GM23338 (cell line): ENCODE results near the gene ITIH6. TPM values are rescaled to one million over a fixed set of nuclear protein-coding genes. Genes with fewer than 3 reads are reported as not detected.

Experiments used
- ATAC-seq: fragments of 200-7000 bp; cut with Tn5 transposase; 3 replicates; pipeline ENCODE4 v1.9.1; 2020
- DNase-seq: peaks from one replicate; pipeline ENCODE4 v3.0.0-alpha.2; 2015; ENCODE audit warnings: low spot score
- H2AFZ ChIP-seq: fragments of 200-600 bp; sonication (generic); 2 replicates; pipeline ENCODE4 v1.8.0; 2016; ENCODE audit warnings: antibody characterized with exemption, mild to moderate bottlenecking, moderate library complexity
- H3F3A ChIP-seq: fragments of 200-600 bp; sonication (generic); replicated peaks from 2 replicates; pipeline ENCODE4 v1.8.0; 2017; ENCODE audit warnings: antibody characterized with exemption, mixed run types, low read depth
- H3K27ac ChIP-seq: fragments of 200-600 bp; sonication (generic); 2 replicates; pipeline ENCODE4 v1.6.1; 2016; ENCODE audit warnings: low read depth
- H3K27me3 ChIP-seq: fragments of 200-600 bp; sonication (generic); 2 replicates; pipeline ENCODE4 v1.8.0; 2016; ENCODE audit warnings: mild to moderate bottlenecking, mixed run types, moderate library complexity; ENCODE audit not compliant: insufficient read depth
- H3K36me3 ChIP-seq: fragments of 200-600 bp; sonication (generic); 2 replicates; pipeline ENCODE4 v1.8.0; 2016; ENCODE audit warnings: mild to moderate bottlenecking; ENCODE audit not compliant: insufficient read depth
- H3K4me1 ChIP-seq: fragments of 200-600 bp; sonication (generic); 2 replicates; pipeline ENCODE4 v1.8.0; 2016; ENCODE audit warnings: mild to moderate bottlenecking, moderate library complexity; ENCODE audit not compliant: insufficient read depth
- H3K4me2 ChIP-seq: fragments of 200-600 bp; sonication (generic); 2 replicates; pipeline ENCODE4 v1.7.1; 2017; ENCODE audit warnings: mixed run types
- H3K4me3 ChIP-seq: fragments of 200-600 bp; sonication (generic); 2 replicates; pipeline ENCODE4 v1.6.1; 2016; ENCODE audit warnings: mixed run types
- H3K79me2 ChIP-seq: fragments of 200-600 bp; sonication (generic); replicated peaks from 2 replicates; pipeline ENCODE4 v1.8.0; 2017; ENCODE audit warnings: mild to moderate bottlenecking; ENCODE audit not compliant: insufficient read depth
- H3K9me2 ChIP-seq: fragments of 200-600 bp; sonication (generic); 2 replicates; pipeline ENCODE4 v1.8.0; 2017; ENCODE audit not compliant: insufficient read depth
- H4K20me1 ChIP-seq: fragments of 200-600 bp; sonication (generic); replicated peaks from 2 replicates; pipeline ENCODE4 v1.8.0; 2017; ENCODE audit warnings: mild to moderate bottlenecking; ENCODE audit not compliant: insufficient read depth
- H3K27ac Mint-ChIP-seq: 2 replicates; pipeline ENCODE4 v1.8.0; 2020; ENCODE audit warnings: inconsistent platforms, mild to moderate bottlenecking, moderate library complexity, mixed read lengths
- H3K27me3 Mint-ChIP-seq: 3 replicates; pipeline ENCODE4 v1.8.0; 2022; ENCODE audit warnings: low read depth, mild to moderate bottlenecking, moderate library complexity, mixed read lengths, inconsistent platforms; ENCODE audit not compliant: insufficient read depth, poor library complexity
- H3K36me3 Mint-ChIP-seq: 3 replicates; pipeline ENCODE4 v1.8.0; 2021; ENCODE audit warnings: low read depth, mild to moderate bottlenecking, inconsistent platforms, moderate library complexity, mixed read lengths
- H3K4me1 Mint-ChIP-seq: 3 replicates; pipeline ENCODE4 v1.8.0; 2020; ENCODE audit warnings: mild to moderate bottlenecking, inconsistent platforms, mixed read lengths
- H3K4me3 Mint-ChIP-seq: 3 replicates; pipeline ENCODE4 v1.8.0; 2021; ENCODE audit warnings: moderate library complexity, mild to moderate bottlenecking, inconsistent platforms, mixed read lengths
- H3K9me3 Mint-ChIP-seq: 3 replicates; pipeline ENCODE4 v1.8.0; 2020; ENCODE audit warnings: moderate library complexity, mild to moderate bottlenecking, inconsistent platforms, mixed read lengths
- CREB1 ChIP-seq: fragments of 250-450 bp; sonication (Bioruptor Pico); IDR thresholded peaks from 2 replicates; pipeline ENCODE4 v1.5.0; 2020; ENCODE audit warnings: low read depth, mild to moderate bottlenecking, moderate library complexity
- EZH2 ChIP-seq: fragments of 200-600 bp; sonication (generic); IDR thresholded peaks from one replicate; pipeline ENCODE4 v1.8.0; 2017; ENCODE audit warnings: antibody characterized with exemption, mild to moderate bottlenecking, low read depth; ENCODE audit not compliant: unreplicated experiment
- EZH2phosphoT487 ChIP-seq: fragments of 200-600 bp; sonication (generic); IDR thresholded peaks from one replicate; pipeline ENCODE4 v1.8.1; 2018; ENCODE audit warnings: antibody characterized with exemption; ENCODE audit not compliant: unreplicated experiment
- JUNB ChIP-seq: IDR thresholded peaks from one replicate; pipeline ENCODE4 v1.6.1; 2016; ENCODE audit warnings: antibody characterized with exemption; ENCODE audit not compliant: unreplicated experiment
- NANOG ChIP-seq: IDR thresholded peaks from 2 replicates; pipeline ENCODE4 v1.6.1; 2016; ENCODE audit warnings: antibody characterized with exemption, borderline replicate concordance
- POLR2AphosphoS5 ChIP-seq: IDR thresholded peaks from 2 replicates; pipeline ENCODE4 v1.6.1; 2016; ENCODE audit warnings: antibody characterized with exemption, low read depth
- STAT1 ChIP-seq: IDR thresholded peaks from one replicate; pipeline ENCODE4 v1.6.1; 2016; ENCODE audit warnings: antibody characterized with exemption; ENCODE audit not compliant: unreplicated experiment
- ZNF114 ChIP-seq: fragments of 250-450 bp; sonication (Bioruptor Pico); IDR thresholded peaks from 2 replicates; pipeline ENCODE4 v1.5.0; 2020; ENCODE audit warnings: mild to moderate bottlenecking, moderate library complexity
- ZNF331 ChIP-seq: fragments of 250-450 bp; sonication (Bioruptor Pico); IDR thresholded peaks from 2 replicates; pipeline ENCODE4 v1.5.0; 2020; ENCODE audit warnings: low read depth, mild to moderate bottlenecking, moderate library complexity
- polyA plus RNA-seq: library from polyadenylated mRNA; unstranded; fragments of >200 nt; fragmentation: Nextera tagmentation; extraction: Ambion mirVana; gene quantifications from 2 replicates; pipeline ENCODE4 v1.2.1, GENCODE V29; 2016
- total RNA-seq: library from RNA; depleted of rRNA; stranded (reverse); fragments of >200 nt; shearing (Covaris generic); gene quantifications from 2 replicates; pipeline ENCODE4 v1.2.3, GENCODE V29; 2014
- TF ChIP-seq, protein P1 (sequence below): fragments of 250-450 bp; sonication (Bioruptor Pico); IDR thresholded peaks from 2 replicates; pipeline ENCODE4 v1.5.0; 2020; ENCODE audit warnings: mild to moderate bottlenecking, moderate library complexity
- TF ChIP-seq, protein P2 (sequence below): IDR thresholded peaks from 2 replicates; pipeline ENCODE4 v1.6.1; 2016; ENCODE audit warnings: antibody characterized with exemption
- TF ChIP-seq, protein P3 (sequence below), 2 experiments: fragments of 200-600 bp in 1 of 2; sonication (generic) in 1 of 2; conservative IDR thresholded peaks; 2 replicates each; pipeline versions ENCODE4 v1.5.1 to v1.6.1; 2016 to 2017; ENCODE audit warnings: antibody characterized with exemption in 2 of 2, low read depth in 2 of 2, mild to moderate bottlenecking in 2 of 2, moderate library complexity in 1 of 2
- TF ChIP-seq, protein P4 (sequence below): IDR thresholded peaks from one replicate; pipeline ENCODE4 v1.6.1; 2018; ENCODE audit warnings: antibody characterized with exemption; ENCODE audit not compliant: unreplicated experiment

Gene ITIH6
- total and polyA plus RNA-seq, 2 experiments from 2014 or later = not detected

DNA sequence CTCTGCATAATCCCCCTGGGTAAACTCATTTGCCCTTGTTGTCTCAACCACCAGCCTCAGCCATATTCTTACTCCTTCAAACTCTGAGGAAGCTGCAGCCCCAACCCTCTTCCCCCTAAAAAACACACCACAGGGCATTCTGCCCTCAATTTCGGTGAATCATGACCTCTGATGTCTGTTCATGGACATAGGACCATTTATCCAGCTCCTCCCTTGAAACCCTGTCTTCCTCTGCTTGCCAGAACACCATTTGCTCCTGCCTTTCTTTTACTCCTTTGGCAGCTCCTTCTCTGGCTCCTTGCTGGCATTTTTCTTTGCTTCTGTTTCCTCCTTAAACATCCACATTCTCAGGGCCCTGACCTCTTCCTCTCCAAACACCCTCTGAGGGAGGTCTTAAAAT is 87.1 kb downstream of the ITIH6 start:
- no peak for DNase-seq
- no peak overlapping the region for H2AFZ ChIP-seq
- ATAC-seq = no peak
- H3K36me3 ChIP-seq = no peaks in the 10 kb centered on the region
- TF ChIP-seq CREB1 (CRISPR knock-in tag) (no peak), EZH2phosphoT487 (no peak), JUNB (no peak), STAT1 (no peak), NANOG (no peak), POLR2AphosphoS5 (no peak), EZH2 (no peak), ZNF114 (CRISPR knock-in tag) (no peak), ZNF331 (CRISPR knock-in tag) (no peak)
- TF ChIP-seq, protein P1, sequence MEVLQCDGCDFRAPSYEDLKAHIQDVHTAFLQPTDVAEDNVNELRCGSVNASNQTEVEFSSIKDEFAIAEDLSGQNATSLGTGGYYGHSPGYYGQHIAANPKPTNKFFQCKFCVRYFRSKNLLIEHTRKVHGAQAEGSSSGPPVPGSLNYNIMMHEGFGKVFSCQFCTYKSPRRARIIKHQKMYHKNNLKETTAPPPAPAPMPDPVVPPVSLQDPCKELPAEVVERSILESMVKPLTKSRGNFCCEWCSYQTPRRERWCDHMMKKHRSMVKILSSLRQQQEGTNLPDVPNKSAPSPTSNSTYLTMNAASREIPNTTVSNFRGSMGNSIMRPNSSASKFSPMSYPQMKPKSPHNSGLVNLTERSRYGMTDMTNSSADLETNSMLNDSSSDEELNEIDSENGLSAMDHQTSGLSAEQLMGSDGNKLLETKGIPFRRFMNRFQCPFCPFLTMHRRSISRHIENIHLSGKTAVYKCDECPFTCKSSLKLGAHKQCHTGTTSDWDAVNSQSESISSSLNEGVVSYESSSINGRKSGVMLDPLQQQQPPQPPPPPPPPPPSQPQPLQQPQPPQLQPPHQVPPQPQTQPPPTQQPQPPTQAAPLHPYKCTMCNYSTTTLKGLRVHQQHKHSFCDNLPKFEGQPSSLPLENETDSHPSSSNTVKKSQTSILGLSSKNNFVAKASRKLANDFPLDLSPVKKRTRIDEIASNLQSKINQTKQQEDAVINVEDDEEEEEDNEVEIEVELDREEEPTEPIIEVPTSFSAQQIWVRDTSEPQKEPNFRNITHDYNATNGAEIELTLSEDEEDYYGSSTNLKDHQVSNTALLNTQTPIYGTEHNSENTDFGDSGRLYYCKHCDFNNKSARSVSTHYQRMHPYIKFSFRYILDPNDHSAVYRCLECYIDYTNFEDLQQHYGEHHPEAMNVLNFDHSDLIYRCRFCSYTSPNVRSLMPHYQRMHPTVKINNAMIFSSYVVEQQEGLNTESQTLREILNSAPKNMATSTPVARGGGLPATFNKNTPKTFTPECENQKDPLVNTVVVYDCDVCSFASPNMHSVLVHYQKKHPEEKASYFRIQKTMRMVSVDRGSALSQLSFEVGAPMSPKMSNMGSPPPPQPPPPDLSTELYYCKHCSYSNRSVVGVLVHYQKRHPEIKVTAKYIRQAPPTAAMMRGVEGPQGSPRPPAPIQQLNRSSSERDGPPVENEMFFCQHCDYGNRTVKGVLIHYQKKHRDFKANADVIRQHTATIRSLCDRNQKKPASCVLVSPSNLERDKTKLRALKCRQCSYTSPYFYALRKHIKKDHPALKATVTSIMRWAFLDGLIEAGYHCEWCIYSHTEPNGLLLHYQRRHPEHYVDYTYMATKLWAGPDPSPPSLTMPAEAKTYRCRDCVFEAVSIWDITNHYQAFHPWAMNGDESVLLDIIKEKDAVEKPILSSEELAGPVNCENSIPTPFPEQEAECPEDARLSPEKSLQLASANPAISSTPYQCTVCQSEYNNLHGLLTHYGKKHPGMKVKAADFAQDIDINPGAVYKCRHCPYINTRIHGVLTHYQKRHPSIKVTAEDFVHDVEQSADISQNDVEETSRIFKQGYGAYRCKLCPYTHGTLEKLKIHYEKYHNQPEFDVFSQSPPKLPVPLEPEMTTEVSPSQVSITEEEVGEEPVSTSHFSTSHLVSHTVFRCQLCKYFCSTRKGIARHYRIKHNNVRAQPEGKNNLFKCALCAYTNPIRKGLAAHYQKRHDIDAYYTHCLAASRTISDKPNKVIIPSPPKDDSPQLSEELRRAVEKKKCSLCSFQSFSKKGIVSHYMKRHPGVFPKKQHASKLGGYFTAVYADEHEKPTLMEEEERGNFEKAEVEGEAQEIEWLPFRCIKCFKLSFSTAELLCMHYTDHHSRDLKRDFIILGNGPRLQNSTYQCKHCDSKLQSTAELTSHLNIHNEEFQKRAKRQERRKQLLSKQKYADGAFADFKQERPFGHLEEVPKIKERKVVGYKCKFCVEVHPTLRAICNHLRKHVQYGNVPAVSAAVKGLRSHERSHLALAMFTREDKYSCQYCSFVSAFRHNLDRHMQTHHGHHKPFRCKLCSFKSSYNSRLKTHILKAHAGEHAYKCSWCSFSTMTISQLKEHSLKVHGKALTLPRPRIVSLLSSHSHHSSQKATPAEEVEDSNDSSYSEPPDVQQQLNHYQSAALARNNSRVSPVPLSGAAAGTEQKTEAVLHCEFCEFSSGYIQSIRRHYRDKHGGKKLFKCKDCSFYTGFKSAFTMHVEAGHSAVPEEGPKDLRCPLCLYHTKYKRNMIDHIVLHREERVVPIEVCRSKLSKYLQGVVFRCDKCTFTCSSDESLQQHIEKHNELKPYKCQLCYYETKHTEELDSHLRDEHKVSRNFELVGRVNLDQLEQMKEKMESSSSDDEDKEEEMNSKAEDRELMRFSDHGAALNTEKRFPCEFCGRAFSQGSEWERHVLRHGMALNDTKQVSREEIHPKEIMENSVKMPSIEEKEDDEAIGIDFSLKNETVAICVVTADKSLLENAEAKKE (CRISPR knock-in tag) = no peak
- TF ChIP-seq, protein P2, sequence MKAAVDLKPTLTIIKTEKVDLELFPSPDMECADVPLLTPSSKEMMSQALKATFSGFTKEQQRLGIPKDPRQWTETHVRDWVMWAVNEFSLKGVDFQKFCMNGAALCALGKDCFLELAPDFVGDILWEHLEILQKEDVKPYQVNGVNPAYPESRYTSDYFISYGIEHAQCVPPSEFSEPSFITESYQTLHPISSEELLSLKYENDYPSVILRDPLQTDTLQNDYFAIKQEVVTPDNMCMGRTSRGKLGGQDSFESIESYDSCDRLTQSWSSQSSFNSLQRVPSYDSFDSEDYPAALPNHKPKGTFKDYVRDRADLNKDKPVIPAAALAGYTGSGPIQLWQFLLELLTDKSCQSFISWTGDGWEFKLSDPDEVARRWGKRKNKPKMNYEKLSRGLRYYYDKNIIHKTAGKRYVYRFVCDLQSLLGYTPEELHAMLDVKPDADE = no peak
- TF ChIP-seq, protein P3, sequence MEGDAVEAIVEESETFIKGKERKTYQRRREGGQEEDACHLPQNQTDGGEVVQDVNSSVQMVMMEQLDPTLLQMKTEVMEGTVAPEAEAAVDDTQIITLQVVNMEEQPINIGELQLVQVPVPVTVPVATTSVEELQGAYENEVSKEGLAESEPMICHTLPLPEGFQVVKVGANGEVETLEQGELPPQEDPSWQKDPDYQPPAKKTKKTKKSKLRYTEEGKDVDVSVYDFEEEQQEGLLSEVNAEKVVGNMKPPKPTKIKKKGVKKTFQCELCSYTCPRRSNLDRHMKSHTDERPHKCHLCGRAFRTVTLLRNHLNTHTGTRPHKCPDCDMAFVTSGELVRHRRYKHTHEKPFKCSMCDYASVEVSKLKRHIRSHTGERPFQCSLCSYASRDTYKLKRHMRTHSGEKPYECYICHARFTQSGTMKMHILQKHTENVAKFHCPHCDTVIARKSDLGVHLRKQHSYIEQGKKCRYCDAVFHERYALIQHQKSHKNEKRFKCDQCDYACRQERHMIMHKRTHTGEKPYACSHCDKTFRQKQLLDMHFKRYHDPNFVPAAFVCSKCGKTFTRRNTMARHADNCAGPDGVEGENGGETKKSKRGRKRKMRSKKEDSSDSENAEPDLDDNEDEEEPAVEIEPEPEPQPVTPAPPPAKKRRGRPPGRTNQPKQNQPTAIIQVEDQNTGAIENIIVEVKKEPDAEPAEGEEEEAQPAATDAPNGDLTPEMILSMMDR (conservative IDR thresholded peaks at IDR 0.05; ENCODE audit: low read depth in 2 of 2) = no peak
- TF ChIP-seq, protein P4, sequence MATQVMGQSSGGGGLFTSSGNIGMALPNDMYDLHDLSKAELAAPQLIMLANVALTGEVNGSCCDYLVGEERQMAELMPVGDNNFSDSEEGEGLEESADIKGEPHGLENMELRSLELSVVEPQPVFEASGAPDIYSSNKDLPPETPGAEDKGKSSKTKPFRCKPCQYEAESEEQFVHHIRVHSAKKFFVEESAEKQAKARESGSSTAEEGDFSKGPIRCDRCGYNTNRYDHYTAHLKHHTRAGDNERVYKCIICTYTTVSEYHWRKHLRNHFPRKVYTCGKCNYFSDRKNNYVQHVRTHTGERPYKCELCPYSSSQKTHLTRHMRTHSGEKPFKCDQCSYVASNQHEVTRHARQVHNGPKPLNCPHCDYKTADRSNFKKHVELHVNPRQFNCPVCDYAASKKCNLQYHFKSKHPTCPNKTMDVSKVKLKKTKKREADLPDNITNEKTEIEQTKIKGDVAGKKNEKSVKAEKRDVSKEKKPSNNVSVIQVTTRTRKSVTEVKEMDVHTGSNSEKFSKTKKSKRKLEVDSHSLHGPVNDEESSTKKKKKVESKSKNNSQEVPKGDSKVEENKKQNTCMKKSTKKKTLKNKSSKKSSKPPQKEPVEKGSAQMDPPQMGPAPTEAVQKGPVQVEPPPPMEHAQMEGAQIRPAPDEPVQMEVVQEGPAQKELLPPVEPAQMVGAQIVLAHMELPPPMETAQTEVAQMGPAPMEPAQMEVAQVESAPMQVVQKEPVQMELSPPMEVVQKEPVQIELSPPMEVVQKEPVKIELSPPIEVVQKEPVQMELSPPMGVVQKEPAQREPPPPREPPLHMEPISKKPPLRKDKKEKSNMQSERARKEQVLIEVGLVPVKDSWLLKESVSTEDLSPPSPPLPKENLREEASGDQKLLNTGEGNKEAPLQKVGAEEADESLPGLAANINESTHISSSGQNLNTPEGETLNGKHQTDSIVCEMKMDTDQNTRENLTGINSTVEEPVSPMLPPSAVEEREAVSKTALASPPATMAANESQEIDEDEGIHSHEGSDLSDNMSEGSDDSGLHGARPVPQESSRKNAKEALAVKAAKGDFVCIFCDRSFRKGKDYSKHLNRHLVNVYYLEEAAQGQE = no peak
- H3K4me1 ChIP-seq = no peaks in the 10 kb centered on the region
- no peaks in the 10 kb centered on the region for H3K9me2 ChIP-seq
- H3K4me3 ChIP-seq = no peak overlapping the region
- no peak overlapping the region for H3K27ac ChIP-seq
- Mint-ChIP-seq H3K4me1 (peaks cover 6% of the 10 kb centered on the region; the same call in 2 of the 3 replicates), H3K27ac (no peak overlapping the region), H3K36me3 (no peaks in the 10 kb centered on the region), H3K27me3 (no peaks in the 10 kb centered on the region), H3K4me3 (no peak overlapping the region), H3K9me3 (no peaks in the 10 kb centered on the region)
- H4K20me1 ChIP-seq = no peaks in the 10 kb centered on the region
- H3K27me3 ChIP-seq = no peaks in the 10 kb centered on the region
- no peak overlapping the region for H3K4me2 ChIP-seq
- H3F3A ChIP-seq = no peaks in the 10 kb centered on the region
- no peaks in the 10 kb centered on the region for H3K79me2 ChIP-seq
